HG03520 (cell line): ENCODE data around the gene CMTM2.

Source experiments
- ATAC-seq: cut with Tn5 transposase; IDR thresholded peaks from one replicate; pipeline ENCODE4 v1.9.1; 2021; ENCODE audit warnings: mild to moderate bottlenecking, moderate library complexity; ENCODE audit not compliant: unreplicated experiment

Gene CMTM2

GRCh38 chr16:66578651-66579531 is at the start of gene CMTM2:
Gene CMTM2 (plus strand): TSS chr16:66579463. CDS start chr16:66579608, 145 bp downstream.
- ATAC-seq: no peak

GRCh38 chr16:66529475-66529874 is 49.8 kb upstream of the CMTM2 start:
- no peak for ATAC-seq

- no peak for ATAC-seq
Measured at GRCh38 chr16:66534376-66534799, 44.9 kb upstream of the CMTM2 start.

- ATAC-seq: no peak
Measured at GRCh38 chr16:66536525-66536924, 42.7 kb upstream of the CMTM2 start.

GRCh38 chr16:66537236-66537635 is 42.0 kb upstream of the CMTM2 start:
- ATAC-seq: no peak

- ATAC-seq: no peak
Measured at GRCh38 chr16:66538910-66539309, 40.4 kb upstream of the CMTM2 start.

GRCh38 chr16:66539623-66540469 is 39.4 kb upstream of the CMTM2 start:
- peak; percentile 63 for ATAC-seq

- no peak for ATAC-seq
Measured at GRCh38 chr16:66541388-66542355, 37.6 kb upstream of the CMTM2 start.

- ATAC-seq: no peak
Measured at GRCh38 chr16:66542396-66542795, 36.9 kb upstream of the CMTM2 start.

GRCh38 chr16:66543541-66543940 is 35.7 kb upstream of the CMTM2 start:
- no peak for ATAC-seq

GRCh38 chr16:66544016-66544757 is 35.1 kb upstream of the CMTM2 start:
- ATAC-seq: no peak

- no peak for ATAC-seq
Measured at GRCh38 chr16:66547101-66547989, 31.9 kb upstream of the CMTM2 start.

GRCh38 chr16:66548068-66548467 is 31.2 kb upstream of the CMTM2 start:
- ATAC-seq: no peak

GRCh38 chr16:66548868-66549267 is 30.4 kb upstream of the CMTM2 start:
- ATAC-seq: no peak

GRCh38 chr16:66549284-66550131 is 29.8 kb upstream of the CMTM2 start, which contains the start of gene TK2:
Gene TK2 (minus strand): TSS chr16:66550122. CDS start chr16:66550061, 61 bp downstream.
- no peak for ATAC-seq

GRCh38 chr16:66551348-66551759 is 27.9 kb upstream of the CMTM2 start:
- no peak for ATAC-seq

- ATAC-seq: no peak
Measured at GRCh38 chr16:66551788-66552285, 27.4 kb upstream of the CMTM2 start.
